Neural cell (in vitro differentiated cells): ENCODE results near the gene DSTN. TPM values are rescaled to one million over a fixed set of nuclear protein-coding genes. Genes with fewer than 3 reads are reported as not detected.

Experiments used
- H2AFZ ChIP-seq: fragments of 200-600, 300-800 bp; sonication (generic), shearing (Covaris generic); 2 replicates; pipeline ENCODE4 v1.6.0; 2014; ENCODE audit warnings: low read depth, mild to moderate bottlenecking, antibody characterized with exemption, low read length, moderate library complexity
- H3F3A ChIP-seq: fragments of 200-600 bp; shearing (Covaris generic); 2 replicates; pipeline ENCODE4 v1.6.1; 2016; ENCODE audit warnings: mild to moderate bottlenecking, moderate library complexity, mixed read lengths, antibody characterized with exemption, low read length; ENCODE audit not compliant: insufficient read depth, poor library complexity, severe bottlenecking
- H3K27ac ChIP-seq: fragments of 200-600, 300-800 bp; sonication (generic), shearing (Covaris generic); 2 replicates; pipeline ENCODE4 v1.5.1; 2014; ENCODE audit warnings: mild to moderate bottlenecking, low read length, moderate library complexity
- H3K27me3 ChIP-seq: fragments of 300-800, 200-600 bp; sonication (generic), shearing (Covaris generic); 2 replicates; pipeline ENCODE4 v1.6.0; 2014; ENCODE audit warnings: mild to moderate bottlenecking, low read depth, low read length, moderate library complexity; ENCODE audit not compliant: insufficient read depth
- H3K36me3 ChIP-seq: fragments of 300-800, 200-600 bp; sonication (generic), shearing (Covaris generic); 2 replicates; pipeline ENCODE4 v1.5.1; 2014; ENCODE audit warnings: mild to moderate bottlenecking, antibody characterized with exemption, low read length, moderate library complexity; ENCODE audit not compliant: insufficient read depth
- H3K4me2 ChIP-seq: fragments of 300-800, 200-600 bp; sonication (generic), shearing (Covaris generic); 2 replicates; pipeline ENCODE4 v1.6.0; 2014; ENCODE audit warnings: mild to moderate bottlenecking, low read length
- H3K4me3 ChIP-seq: fragments of 300-800, 200-600 bp; sonication (generic), shearing (Covaris generic); 2 replicates; pipeline ENCODE4 v1.5.1; 2014; ENCODE audit warnings: mild to moderate bottlenecking, low read length, moderate library complexity
- H3K79me2 ChIP-seq: fragments of 200-600 bp; shearing (Covaris generic); replicated peaks from 2 replicates; pipeline ENCODE4 v1.6.0; 2014; ENCODE audit warnings: mild to moderate bottlenecking, low read length, moderate library complexity; ENCODE audit not compliant: insufficient read depth
- H3K9ac ChIP-seq: fragments of 300-800, 200-600 bp; sonication (generic), shearing (Covaris generic); 2 replicates; pipeline ENCODE4 v1.6.1; 2016; ENCODE audit warnings: mild to moderate bottlenecking, low read length, mixed read lengths
- H3K9me2 ChIP-seq: fragments of 200-600 bp; shearing (Covaris generic); 2 replicates; pipeline ENCODE4 v1.6.1; 2016; ENCODE audit warnings: mild to moderate bottlenecking, low read length, mixed read lengths; ENCODE audit not compliant: insufficient read depth
- H3K9me3 ChIP-seq: fragments of 200-600, 300-800 bp; sonication (generic), shearing (Covaris generic); 2 replicates; pipeline ENCODE4 v1.6.1; 2016; ENCODE audit warnings: mild to moderate bottlenecking, mixed run types, low read length, moderate library complexity, mixed read lengths
- H4K20me1 ChIP-seq: fragments of 200-600 bp; shearing (Covaris generic); 2 replicates; pipeline ENCODE4 v1.6.1; 2016; ENCODE audit warnings: mild to moderate bottlenecking, mixed run types; ENCODE audit not compliant: insufficient read depth
- EP300 ChIP-seq: fragments of 450-650 bp; conservative IDR thresholded peaks from 2 replicates; pipeline ENCODE4 v1.6.1; 2014; ENCODE audit warnings: antibody characterized with exemption, mild to moderate bottlenecking, moderate library complexity; ENCODE audit not compliant: poor library complexity, severe bottlenecking
- EZH2 ChIP-seq: fragments of 200-600, 300-800 bp; shearing (Covaris generic), sonication (generic); IDR thresholded peaks from 2 replicates; pipeline ENCODE4 v1.6.1; 2014; ENCODE audit warnings: antibody characterized with exemption, low read length, borderline replicate concordance, mild to moderate bottlenecking; ENCODE audit not compliant: insufficient read depth, poor library complexity, severe bottlenecking
- MXI1 ChIP-seq: fragments of 450-650 bp; conservative IDR thresholded peaks from 2 replicates; pipeline ENCODE4 v1.6.1; 2014; ENCODE audit warnings: antibody characterized with exemption, mild to moderate bottlenecking; ENCODE audit not compliant: poor library complexity, severe bottlenecking
- POLR2AphosphoS5 ChIP-seq: IDR thresholded peaks from 2 replicates; pipeline ENCODE4 v1.6.1; 2012
- RAD21 ChIP-seq: fragments of 450-650 bp; conservative IDR thresholded peaks from 2 replicates; pipeline ENCODE4 v1.6.1; 2014; ENCODE audit warnings: antibody characterized with exemption, mild to moderate bottlenecking, moderate library complexity
- SMC3 ChIP-seq: fragments of 450-650 bp; conservative IDR thresholded peaks from 2 replicates; pipeline ENCODE4 v1.6.1; 2014; ENCODE audit warnings: antibody characterized with exemption, mild to moderate bottlenecking, moderate library complexity; ENCODE audit not compliant: poor library complexity
- TAF1 ChIP-seq: IDR thresholded peaks from 2 replicates; pipeline ENCODE4 v1.6.1; 2012; ENCODE audit warnings: low read depth
- polyA plus RNA-seq: library from polyadenylated mRNA; depleted of rRNA; stranded (reverse); fragments of >200 nt; gene quantifications from 2 replicates; pipeline ENCODE4 v1.2.3, GENCODE V29; 2014
- TF ChIP-seq, protein P1 (sequence below): fragments of 450-650 bp; IDR thresholded peaks from 2 replicates; pipeline ENCODE4 v1.5.1; 2014; ENCODE audit warnings: antibody characterized with exemption, mild to moderate bottlenecking, moderate library complexity; ENCODE audit not compliant: poor library complexity, severe bottlenecking
- TF ChIP-seq, protein P2 (sequence below): IDR thresholded peaks from 2 replicates; pipeline ENCODE4 v1.6.1; 2012; ENCODE audit warnings: borderline replicate concordance

The DSTN gene
- polyA plus RNA-seq, 1 donor from 2014 or later = 276 TPM

- H2AFZ ChIP-seq = no peak overlapping the region
- H3K4me2 ChIP-seq = no peak overlapping the region
- no peaks in the 10 kb centered on the region for H4K20me1 ChIP-seq
- H3K27ac ChIP-seq = no peak overlapping the region
- H3K36me3 ChIP-seq = no peaks in the 10 kb centered on the region
- no peak overlapping the region for H3K4me3 ChIP-seq
- TF ChIP-seq SMC3 (no peak), POLR2AphosphoS5 (no peak), EZH2 (no peak), RAD21 (no peak), TAF1 (no peak), MXI1 (no peak), EP300 (no peak)
- TF ChIP-seq, protein P1, sequence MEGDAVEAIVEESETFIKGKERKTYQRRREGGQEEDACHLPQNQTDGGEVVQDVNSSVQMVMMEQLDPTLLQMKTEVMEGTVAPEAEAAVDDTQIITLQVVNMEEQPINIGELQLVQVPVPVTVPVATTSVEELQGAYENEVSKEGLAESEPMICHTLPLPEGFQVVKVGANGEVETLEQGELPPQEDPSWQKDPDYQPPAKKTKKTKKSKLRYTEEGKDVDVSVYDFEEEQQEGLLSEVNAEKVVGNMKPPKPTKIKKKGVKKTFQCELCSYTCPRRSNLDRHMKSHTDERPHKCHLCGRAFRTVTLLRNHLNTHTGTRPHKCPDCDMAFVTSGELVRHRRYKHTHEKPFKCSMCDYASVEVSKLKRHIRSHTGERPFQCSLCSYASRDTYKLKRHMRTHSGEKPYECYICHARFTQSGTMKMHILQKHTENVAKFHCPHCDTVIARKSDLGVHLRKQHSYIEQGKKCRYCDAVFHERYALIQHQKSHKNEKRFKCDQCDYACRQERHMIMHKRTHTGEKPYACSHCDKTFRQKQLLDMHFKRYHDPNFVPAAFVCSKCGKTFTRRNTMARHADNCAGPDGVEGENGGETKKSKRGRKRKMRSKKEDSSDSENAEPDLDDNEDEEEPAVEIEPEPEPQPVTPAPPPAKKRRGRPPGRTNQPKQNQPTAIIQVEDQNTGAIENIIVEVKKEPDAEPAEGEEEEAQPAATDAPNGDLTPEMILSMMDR = no peak
- TF ChIP-seq, protein P2, sequence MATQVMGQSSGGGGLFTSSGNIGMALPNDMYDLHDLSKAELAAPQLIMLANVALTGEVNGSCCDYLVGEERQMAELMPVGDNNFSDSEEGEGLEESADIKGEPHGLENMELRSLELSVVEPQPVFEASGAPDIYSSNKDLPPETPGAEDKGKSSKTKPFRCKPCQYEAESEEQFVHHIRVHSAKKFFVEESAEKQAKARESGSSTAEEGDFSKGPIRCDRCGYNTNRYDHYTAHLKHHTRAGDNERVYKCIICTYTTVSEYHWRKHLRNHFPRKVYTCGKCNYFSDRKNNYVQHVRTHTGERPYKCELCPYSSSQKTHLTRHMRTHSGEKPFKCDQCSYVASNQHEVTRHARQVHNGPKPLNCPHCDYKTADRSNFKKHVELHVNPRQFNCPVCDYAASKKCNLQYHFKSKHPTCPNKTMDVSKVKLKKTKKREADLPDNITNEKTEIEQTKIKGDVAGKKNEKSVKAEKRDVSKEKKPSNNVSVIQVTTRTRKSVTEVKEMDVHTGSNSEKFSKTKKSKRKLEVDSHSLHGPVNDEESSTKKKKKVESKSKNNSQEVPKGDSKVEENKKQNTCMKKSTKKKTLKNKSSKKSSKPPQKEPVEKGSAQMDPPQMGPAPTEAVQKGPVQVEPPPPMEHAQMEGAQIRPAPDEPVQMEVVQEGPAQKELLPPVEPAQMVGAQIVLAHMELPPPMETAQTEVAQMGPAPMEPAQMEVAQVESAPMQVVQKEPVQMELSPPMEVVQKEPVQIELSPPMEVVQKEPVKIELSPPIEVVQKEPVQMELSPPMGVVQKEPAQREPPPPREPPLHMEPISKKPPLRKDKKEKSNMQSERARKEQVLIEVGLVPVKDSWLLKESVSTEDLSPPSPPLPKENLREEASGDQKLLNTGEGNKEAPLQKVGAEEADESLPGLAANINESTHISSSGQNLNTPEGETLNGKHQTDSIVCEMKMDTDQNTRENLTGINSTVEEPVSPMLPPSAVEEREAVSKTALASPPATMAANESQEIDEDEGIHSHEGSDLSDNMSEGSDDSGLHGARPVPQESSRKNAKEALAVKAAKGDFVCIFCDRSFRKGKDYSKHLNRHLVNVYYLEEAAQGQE = no peak
- no peaks in the 10 kb centered on the region for H3F3A ChIP-seq
- H3K9ac ChIP-seq = no peak overlapping the region
- H3K79me2 ChIP-seq = no peaks in the 10 kb centered on the region
- no peaks in the 10 kb centered on the region for H3K9me2 ChIP-seq
- H3K9me3 ChIP-seq = no peaks in the 10 kb centered on the region
- H3K27me3 ChIP-seq = no peaks in the 10 kb centered on the region
Measured at GRCh38 chr20:17610566-17611289, 40.9 kb downstream of the DSTN start.

- no peaks in the 10 kb centered on the region for H3K9me2 ChIP-seq
- H3K36me3 ChIP-seq = no peaks in the 10 kb centered on the region
- no peak overlapping the region for H3K4me2 ChIP-seq
- no peak overlapping the region for H3K27ac ChIP-seq
- H3K9ac ChIP-seq = no peak overlapping the region
- H4K20me1 ChIP-seq = no peaks in the 10 kb centered on the region
- no peaks in the 10 kb centered on the region for H3F3A ChIP-seq
- TF ChIP-seq POLR2AphosphoS5 = no peak
- TF ChIP-seq TAF1 = no peak
- TF ChIP-seq, protein P1 = no peak
- TF ChIP-seq SMC3 = no peak
- TF ChIP-seq EZH2 = no peak
- H3K79me2 ChIP-seq = no peaks in the 10 kb centered on the region
- H2AFZ ChIP-seq = no peak overlapping the region
- H3K27me3 ChIP-seq = no peaks in the 10 kb centered on the region
- H3K9me3 ChIP-seq = no peaks in the 10 kb centered on the region
- no peak overlapping the region for H3K4me3 ChIP-seq
Measured at GRCh38 chr20:17611290-17611539, 41.3 kb downstream of the DSTN start.
